HL-60 (cell line): ENCODE results near the gene IPO5.

Experiments
- GABPA ChIP-seq: IDR thresholded peaks from 2 replicates; pipeline ENCODE4 v1.6.1; 2012; ENCODE audit warnings: low read depth
- POLR2AphosphoS5 ChIP-seq: IDR thresholded peaks from 2 replicates; pipeline ENCODE4 v1.6.1; 2012; ENCODE audit warnings: low read depth
- SPI1 ChIP-seq: IDR thresholded peaks from 2 replicates; pipeline ENCODE4 v1.6.1; 2012; ENCODE audit warnings: low read depth, mild to moderate bottlenecking, borderline replicate concordance

DNA sequence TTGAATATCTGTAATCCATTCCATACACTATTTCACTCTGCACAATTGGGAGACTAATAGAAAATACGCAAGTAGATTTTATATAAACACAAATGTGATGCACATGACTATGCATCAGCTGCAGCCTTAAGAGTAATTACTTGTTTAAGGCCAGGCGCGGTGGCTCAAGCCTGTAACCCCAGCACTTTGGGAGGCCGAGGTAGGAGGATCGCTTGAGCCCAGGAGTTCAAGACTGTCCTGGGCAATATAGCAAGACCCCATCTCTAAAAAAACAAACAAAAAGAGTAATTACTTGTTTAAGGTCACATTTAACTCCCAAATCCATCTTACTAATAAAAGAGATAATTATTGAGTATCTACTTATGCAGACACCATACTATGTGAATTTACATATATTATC lies 18.0 kb downstream of the IPO5 start:
- TF ChIP-seq SPI1 (no peak), POLR2AphosphoS5 (no peak), GABPA (no peak)
